GM13976 (cell line): Measurements from ENCODE around the gene MYO1D.
A peak's percentile ranks its signal among the peaks of the same experiment; 100 is the strongest.

ENCODE experiments used
- DNase-seq: peaks from one replicate; pipeline ENCODE4 v3.0.0; 2012; ENCODE audit warnings: low spot score
- in situ Hi-C: fragments of 300-500 bp; cut with MboI; formaldehyde crosslinking; loops from one replicate; pipeline ENCODE4 v1.12.0; 2022; ENCODE audit warnings: low sequenced_read_pairs, mixed read lengths, inconsistent platforms; ENCODE audit not compliant: unreplicated experiment
- TF ChIP-seq, protein P1 (sequence below): IDR thresholded peaks from 2 replicates; pipeline ENCODE4 v1.5.1; 2012; ENCODE audit warnings: borderline replicate concordance, mild to moderate bottlenecking; ENCODE audit not compliant: insufficient read depth; ENCODE audit errors: extremely low read depth, missing control alignments, control extremely low read depth

Gene MYO1D

GRCh38 chr17:32444301-32445073 is 432.4 kb downstream of the MYO1D start, which contains the start of gene PSMD11:
Gene PSMD11, plus strand, starts transcription at chr17:32444510. Its CDS starts 14 bp downstream, at chr17:32444524.
- TF ChIP-seq, protein P1, sequence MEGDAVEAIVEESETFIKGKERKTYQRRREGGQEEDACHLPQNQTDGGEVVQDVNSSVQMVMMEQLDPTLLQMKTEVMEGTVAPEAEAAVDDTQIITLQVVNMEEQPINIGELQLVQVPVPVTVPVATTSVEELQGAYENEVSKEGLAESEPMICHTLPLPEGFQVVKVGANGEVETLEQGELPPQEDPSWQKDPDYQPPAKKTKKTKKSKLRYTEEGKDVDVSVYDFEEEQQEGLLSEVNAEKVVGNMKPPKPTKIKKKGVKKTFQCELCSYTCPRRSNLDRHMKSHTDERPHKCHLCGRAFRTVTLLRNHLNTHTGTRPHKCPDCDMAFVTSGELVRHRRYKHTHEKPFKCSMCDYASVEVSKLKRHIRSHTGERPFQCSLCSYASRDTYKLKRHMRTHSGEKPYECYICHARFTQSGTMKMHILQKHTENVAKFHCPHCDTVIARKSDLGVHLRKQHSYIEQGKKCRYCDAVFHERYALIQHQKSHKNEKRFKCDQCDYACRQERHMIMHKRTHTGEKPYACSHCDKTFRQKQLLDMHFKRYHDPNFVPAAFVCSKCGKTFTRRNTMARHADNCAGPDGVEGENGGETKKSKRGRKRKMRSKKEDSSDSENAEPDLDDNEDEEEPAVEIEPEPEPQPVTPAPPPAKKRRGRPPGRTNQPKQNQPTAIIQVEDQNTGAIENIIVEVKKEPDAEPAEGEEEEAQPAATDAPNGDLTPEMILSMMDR: peak; percentile 91
- in situ Hi-C loops: no loop called here
- peak; percentile 99 for DNase-seq

DNA sequence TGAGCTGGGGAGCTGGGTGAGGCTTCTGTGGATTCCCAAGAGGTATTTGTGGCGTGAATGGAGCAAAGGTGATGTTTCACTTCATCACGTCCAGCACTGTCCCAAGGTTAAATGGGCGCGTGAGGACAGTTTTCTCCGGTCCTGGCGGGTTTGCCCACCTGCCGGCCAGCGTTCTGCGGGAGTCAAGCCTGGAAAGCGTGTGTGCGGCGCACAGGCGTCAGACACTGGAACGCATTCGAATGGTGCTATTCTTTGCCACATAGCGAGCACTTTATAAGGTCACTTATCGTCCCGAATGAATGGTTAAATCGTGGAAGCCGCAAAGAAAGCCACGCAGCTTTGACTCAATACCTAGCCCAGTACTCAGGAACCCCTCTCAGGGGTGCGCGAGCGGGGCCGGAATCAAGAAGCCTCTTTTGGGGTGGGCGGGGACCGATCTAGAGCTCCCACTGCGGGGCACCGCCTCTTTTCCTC is 433.1 kb downstream of the MYO1D start:
- in situ Hi-C loops: no loop called here
- TF ChIP-seq, protein P1: no peak
- DNase-seq: no peak
